Cerebellar cortex (tissue), 1 donor: ENCODE results near the gene TTC23.
A peak's percentile ranks its signal among the peaks of the same experiment; 100 is the strongest.
"Not testable (repeated sequence)": the region's sequence is repeated elsewhere in the genome, so short reads cannot be mapped to it uniquely, and the experiment has no call there.

Experiments used
- DNase-seq: peaks from one replicate; pipeline ENCODE4 v3.0.0-alpha.2; 2015; ENCODE audit warnings: low spot score

Gene TTC23

DNA sequence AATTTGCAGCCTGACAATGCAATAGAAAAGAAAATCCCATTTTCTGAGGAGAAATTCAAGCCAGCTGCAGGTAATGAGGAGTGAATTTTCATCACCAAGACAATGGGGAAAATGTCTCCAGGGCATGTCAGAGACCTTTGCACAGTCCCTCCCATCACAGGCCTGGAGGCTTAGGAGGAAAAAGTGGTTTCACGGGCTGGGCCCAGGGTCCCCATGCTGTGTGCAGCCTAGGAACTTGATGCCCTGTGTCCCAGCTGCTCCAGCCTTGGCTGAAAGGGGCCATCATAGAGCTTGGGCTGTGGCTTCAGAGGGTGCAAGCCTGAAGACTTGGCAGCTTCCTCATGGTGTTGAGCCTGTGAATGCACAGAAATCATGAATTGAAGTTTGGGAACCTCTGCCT is 57.2 kb downstream of the TTC23 start:
- not testable (repeated sequence) for DNase-seq

DNA sequence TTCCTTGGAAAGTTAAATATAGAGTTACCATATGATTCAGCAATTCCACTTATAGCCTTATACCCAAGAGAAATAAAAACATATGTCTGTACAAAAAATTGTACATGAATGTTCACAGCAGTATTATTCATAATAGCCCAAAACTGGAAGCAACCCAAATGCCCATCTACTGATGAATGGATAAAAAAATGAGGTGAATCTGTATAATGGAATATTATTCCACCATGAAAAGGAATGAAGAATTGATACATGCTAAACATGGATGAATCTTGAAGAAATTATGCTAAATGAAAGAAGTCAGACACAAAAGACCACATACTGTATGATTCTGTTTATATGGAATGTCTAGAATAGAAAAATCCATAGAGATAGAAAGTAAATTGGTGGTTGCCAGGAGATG is 61.4 kb downstream of the TTC23 start:
- no peak for DNase-seq

DNA sequence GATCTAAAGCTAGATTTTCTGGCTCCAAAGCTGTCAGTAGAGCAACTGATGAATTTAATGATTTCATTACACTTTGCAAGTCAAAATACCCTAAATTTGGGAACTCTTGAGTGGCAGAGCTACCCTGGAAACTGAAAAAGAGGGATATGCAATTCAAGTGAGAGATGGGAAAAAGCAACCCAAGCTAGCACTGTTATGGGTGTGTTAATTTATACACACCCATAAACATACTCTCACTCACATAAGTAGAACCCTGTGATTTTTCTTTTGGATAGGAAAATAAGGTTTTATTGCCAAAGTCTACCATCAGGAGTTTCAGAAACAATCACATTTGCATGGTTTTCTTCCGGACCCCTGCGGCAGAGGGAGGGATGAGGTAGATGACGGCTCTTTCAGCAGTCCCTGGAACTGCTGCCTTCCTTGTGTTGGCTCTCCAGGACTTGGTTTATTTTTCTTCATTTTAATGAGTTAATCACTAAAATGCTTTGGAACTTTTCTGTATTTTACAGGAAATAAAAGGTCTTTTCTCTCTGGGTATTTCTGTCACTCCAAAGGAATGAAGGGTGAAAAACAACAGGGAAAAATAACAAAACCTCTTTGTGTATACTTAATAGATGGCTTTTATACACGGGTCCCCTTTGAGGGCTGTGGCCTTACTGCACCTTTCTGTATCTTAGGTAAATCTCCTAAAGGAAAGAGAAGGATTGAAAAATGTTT is 63.8 kb downstream of the TTC23 start:
- no peak for DNase-seq

DNA sequence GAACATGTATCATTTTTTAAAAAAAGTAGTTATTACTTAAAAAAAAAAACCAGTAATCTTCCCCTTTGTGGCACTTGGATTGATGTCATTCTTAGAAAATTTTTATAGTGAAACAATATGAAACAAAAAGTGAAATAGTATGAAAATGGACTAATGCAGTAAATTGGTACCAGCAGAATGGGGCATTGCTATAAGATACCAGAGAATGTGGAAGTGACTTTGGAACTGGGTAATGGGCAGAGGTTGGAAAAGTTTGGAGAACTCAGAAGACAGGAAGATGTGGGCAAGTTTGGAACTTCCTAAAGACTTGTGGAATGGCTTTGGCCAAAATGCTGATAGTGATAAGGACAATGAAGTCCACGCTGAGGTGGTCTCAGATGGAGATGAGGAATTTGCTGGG is 66.6 kb downstream of the TTC23 start:
- DNase-seq: no peak

DNA sequence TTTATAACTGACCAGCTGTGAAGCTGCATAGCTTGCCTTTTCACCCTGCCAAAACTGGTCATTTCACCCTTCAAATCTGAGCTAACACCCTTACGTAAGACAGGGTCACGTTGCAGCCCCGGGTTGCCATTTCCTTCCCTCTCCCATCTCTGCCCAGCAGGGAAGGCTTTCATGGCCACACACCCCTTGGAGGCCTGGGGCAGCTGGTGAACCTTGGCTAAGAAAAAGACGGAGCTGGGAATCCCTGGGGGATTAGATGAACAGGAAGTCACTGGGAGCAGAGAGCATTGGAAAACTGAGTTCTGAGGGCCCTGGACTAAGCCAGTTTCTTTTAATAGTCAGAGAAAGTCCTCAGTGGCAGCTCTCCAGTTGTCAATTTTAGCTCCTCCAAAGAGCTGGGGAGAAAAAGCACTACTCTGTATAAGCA is 67.8 kb downstream of the TTC23 start:
- DNase-seq: peak; percentile 1

DNA sequence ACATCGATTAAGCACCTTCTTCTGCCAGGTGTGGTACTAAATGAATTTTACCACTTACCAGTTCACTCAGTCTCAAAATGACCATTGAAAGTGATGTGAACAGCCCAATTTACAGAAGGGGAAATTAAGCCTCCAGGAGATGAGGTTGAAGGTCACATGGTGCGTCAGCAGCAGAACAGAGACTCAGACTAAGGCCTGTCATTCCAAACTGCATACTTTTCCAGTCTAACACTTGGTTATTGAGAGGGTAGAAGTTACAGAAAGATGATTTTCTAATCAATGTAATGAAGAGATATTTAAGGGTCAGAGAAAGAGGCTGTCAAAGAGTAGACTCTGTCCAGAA is 68.4 kb downstream of the TTC23 start:
- no peak for DNase-seq

DNA sequence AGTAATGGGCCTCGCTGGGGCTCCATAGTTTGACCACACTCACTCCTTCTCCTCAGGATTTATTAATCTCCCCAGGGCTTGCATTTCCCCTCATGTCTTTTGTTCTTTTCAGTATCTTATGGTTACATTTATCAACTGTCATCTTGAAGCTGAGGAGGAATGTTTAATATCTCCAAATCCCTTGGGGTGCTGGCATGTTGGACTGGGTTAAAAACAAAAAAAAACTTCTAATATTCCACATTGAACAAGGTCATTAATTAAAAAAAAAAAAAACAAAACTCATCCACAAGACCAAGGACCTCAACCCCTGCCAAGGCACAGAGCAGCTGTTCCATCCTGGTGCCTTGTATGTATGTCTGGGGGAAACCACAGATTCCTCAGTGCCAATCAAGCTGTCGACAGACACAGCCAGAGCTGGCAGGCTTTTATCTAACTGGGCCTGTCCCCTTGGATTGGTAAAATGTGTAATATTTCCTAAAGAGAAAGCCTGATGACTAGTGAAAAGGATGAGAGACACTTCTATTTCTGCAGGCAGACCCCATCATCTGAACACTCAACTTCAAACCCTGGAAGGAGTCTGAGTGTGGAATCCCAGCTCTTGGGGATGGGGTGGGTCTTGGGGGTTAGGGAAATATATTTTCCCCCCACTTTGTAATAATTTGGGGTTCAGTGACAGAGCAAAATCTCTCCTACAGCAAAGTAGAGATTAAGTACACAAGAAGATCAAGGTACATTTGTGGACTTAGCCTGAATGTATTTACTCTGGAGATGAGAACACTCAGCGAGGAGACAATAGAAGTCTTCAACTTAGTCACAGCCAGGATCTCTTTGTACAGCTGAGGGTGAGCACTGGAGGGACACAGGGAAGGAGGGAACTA is 69.1 kb downstream of the TTC23 start:
- no peak for DNase-seq

DNA sequence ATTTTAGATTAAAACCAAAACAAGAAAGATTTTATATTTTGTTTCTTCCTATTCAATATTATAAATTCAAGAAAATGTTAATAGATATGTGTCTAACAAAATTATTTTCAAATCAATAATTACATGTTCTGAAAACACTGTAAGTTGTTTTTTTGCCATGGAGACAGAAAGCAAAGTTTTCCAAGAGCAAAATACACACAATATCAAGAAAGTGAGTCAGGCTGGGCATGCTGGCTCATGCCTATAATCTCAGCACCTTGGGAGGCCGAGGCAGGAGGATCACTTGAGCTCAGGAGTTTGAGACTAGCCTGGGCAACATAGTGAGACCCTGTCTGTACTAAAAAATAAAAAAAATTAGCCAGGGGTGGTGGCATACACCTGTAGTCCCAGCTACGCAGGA is 71.7 kb downstream of the TTC23 start:
- no peak for DNase-seq

DNA sequence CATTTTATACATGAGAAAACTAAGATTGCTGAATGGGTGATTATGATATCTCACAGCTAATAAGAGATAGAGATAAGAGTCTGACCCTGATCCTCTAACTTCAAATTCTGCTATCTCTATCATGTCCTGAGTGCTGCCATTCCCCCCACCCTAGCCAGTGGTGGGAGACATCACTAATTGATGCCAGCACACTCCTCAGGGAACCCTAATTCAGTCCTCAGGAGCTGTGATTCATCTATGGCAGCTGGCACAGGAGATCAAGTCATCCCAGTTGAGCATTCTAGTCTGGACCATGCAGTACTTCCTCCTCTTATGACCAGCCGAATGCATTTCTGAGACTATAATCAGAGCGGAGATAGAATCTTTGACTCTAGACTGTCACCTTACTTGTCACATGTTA is 72.6 kb downstream of the TTC23 start:
- no peak for DNase-seq

DNA sequence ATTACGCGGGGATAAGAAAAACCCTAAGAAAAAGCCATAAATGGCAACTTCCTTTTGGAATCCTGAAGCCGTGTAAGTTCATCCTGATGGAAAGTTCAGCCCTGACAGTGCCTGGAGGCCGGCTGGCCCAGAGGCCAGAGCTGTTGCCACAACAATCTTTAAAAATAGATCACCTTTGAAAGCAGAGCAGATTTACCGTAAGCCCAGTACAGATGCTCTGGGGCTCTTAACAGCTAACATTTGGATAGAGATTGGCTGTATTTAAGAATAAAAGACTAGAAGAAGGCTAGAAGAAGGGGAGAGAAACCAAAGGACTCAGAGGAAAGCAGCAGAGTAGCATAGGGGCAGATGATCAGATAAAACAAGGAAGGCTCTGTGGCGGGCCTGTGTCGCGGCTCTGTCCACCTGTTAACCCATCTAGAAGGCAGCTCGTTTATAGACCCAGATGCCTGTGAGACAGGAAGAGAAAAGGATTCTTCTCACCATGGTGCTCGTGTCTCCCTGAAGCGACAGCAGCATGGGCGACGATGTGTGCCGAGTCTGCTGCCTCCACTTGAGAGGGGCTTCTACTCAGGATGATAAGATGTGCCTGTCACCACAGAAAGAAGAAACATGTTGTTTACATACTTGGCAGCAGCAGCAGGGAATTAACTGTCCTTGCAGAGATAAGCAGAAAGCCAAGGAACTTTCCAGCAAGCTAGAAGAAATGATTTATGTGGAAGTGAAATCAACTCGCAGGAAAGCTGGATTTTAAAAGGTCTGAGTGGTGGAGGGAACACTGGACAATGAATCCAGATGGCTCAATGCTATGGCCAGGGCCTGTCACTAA is 74.6 kb downstream of the TTC23 start:
- DNase-seq: no peak

DNA sequence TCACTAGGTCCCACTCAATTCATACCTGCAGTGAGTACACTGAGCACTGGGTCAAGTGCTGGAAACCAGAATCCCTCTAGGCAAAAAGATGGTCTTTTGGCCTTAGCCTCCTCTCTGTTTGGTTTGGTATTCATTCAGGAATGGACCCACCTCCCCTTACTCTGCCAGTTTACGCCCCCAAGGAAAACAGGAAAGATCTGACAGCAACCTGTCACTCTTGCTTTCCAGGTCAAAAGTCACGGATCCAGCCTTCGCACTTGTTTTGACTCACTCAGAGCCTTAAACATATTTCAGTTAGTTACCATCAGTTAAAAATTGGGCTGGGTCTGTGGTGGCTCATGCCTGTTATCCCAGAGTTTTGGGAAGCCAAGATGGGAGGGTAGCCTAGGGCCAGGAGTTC is 76.4 kb downstream of the TTC23 start:
- DNase-seq: no peak

DNA sequence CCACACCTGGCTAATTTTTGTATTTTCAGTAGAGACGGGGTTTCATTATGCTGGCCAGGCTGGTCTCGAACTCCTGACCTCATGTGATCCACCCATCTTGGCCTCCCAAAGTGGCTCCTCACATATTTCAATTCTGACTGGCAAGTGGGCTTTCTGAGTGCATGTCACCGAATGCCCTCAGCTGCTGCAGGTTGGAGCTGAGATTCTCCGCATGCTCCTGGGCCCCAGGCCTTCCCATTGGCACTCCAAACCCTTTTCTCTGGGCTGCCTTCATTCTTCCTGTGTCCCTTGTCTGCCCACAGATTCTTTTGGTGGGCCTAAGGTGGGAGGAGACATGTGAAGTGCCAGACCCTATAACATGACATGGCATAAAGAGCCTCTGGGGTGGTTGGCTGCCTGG is 77.2 kb downstream of the TTC23 start:
- no peak for DNase-seq

DNA sequence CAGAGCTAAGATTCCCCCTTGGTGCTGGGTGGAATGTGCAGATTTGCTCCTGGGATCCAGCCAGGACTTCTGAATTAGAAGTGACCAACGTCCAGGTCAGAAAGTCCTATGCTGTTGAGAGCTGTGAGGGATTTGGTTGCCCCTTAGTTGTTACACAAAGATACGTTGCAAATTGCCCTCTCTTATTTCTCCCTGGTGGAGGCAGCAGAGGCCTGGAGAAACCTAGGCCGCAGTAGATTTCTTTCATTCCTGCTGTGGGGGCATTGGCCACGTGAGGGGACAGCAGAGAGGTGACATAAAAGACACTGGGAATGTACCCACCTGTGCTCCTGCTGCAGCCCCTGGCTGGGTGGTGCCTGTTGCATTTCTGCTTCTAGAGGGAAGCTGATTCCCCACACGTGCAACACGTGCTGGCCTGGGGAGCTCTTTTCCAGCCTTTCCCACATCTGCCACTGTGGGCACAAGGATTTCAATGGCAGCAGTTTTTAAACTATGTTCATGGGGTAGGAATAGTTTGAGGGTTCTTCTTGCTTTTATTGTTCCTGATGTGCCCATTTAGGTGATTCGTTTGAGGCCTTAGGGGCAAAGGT is 78.8 kb downstream of the TTC23 start:
- DNase-seq: no peak

DNA sequence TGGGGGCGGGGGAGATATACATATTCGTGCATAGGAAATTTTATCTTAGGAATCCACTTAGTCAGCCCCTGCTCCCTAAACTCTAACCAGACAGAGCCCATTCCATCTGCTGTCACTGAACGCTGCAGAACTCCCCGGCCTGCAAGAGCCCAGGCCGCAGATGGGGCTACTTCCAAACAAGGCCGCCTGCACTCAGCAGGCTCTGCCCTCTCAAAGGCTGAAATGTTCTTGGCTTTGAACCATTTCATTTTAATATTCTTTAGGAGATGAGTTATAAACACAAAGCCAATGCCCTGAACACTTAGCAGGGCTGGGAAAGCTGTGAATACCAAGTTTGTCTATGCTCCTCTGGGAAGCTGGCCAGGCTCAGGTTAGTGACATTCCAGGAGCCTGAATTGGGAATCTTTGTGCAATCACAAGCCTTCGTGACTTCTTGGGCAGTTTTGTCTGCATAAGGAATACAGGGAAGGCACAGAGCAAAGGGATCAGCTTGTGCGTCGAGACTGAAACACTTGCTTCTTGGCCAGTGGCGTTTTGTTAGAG is 79.5 kb downstream of the TTC23 start:
- DNase-seq: peak; percentile 3

DNA sequence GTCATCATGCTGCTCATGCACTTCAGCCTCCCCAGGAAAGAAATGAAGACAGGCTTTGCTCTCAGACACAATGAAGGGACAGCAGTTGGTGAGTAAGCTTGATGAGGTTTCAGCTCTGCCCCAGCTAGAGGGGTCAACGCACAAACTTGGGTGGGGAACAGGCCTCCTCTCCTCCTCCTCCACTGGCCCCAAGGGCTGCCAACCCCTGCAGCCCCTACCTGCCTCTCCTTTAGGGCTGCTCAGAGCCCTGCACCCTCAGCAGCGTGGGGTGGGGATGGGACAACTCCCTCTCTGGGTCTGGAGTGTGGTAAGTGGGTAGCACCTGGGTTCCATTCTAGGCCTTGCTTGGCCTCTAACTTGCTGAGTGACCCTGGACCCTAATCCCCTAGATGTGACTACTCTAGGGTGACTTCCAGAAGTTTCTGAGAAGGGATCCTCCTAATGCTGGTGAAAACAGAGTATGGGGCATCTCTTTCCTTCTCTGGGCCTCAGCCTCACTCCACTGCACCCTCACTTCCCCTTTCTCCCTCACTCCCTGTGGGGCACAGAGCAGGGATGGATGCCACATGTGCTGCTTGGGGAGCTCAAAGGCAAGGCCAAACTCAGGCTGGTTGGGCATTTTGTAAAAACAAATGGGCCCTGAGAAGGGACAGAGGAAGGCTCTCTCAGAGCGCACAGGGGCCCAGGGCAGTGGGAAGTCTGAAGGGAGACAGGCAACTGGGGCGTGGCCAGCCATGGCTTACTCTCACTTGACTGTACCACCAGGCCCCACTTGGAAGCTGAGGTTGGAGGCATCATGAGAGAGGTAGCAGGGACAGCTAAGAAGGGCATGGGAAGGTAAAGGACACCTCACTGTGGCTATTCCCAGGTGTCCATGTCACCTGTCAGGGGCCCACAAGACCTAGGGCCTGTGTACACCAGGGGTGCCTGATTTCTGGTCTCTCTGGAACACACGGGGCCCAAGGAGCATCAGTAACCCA is 80.5 kb downstream of the TTC23 start:
- no peak for DNase-seq

DNA sequence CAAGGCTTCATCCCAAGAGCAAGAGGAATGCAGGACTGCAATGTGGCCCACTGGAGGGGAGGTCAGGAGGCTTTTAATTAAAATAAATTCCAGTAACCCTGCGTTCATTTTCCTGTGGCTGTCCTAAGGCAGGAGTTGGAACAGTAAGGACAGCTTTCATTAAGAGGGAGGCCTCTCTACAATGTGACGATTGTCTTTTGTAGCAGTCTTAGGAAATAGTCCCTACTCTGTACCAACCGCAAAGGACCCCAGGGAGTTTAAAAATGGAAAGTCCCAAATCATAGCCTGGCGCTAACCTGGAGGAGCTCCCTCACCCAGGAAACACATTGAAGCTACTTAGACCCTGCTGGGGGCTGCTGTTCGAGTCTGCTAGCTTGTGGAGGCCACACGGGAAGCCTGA is 81.7 kb downstream of the TTC23 start:
- no peak for DNase-seq

DNA sequence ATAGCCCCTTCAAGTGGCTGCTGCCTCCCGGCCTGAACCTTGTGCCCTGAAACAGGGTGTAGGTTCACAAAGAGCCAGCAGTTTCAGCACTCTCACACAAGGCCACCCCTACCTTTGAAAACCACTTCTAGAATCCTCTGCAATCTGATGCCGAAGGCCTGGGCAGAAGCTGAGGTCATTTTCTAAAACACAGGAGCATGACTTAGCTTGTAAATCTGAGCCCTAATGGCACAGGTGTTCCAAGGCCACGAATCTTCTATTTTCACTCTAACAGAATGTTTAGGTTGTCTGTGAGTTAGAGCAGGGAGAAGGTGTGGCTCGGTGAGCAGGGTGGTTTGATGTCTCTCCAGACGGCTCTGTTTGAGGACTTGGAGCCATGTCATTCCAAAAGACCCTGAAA is 82.2 kb downstream of the TTC23 start:
- no peak for DNase-seq

DNA sequence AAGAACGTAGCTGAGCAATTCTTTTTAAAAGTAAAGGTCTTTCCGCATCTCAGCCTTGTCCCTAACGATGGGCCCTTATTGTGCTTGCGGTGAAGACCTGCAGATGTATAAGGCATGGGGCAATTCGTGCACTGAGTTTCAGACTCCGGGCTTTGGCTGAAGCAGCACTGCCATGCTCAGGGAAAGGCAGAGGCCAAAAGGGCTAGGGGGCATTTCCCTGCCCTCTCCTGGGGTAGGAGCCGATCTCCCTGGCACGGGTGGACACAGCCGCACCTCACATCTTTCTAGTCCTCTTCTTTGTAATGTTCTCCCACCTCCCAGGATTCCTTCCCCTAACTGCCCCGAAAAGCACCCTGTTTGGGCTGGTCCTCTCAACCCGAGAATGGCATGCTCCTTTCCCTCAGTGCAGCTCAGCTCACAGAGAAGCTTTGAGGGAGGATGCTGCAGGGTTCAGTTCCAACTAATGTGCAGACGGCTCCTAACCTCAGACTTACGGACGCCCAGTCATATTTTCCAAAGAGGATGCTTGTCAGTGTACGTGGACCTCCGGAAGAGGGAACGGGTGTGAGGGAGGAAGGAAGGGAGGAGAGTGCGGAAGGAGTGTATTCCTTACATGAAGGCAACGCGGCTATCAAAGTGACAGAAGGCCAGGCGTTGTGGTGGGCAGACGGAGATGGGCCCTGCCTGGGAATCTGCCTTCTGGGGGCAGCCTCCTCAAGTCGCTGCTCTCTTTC is 83.3 kb downstream of the TTC23 start:
- no peak for DNase-seq

DNA sequence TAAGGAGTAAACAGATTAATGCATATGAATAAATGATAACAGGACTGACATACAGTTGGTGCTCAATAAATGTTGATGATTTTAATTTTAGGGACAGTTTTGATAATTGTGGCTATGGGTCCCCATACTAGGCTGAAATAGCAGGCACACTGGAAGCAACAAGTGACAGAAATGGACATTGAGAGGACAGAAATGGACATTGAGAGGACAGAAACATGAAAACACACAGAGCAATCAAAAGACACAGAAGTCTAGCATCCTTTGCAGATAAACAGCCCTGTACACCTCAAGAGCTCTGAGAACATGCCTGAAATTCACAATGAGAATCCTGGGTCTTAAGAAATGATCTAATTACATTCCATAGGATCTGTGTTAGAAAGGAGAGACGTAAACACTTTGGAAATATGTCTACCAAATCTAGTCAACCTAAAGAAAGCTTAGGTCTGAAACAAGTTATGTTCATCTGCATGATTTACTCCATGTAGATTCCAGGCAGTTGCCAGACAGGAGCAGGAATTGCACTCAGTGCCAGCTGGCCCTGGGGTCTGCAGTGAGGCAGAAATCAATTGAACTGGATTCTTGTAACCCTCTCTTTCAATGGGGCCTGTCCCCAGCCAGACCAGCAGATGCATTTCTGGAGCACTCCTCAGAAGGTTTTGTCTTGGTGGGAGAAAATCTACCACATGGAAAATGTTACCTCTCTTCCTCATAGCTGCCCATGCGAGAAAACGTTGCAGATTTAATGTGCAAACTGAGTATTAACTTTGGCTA is 84.2 kb downstream of the TTC23 start:
- no peak for DNase-seq
